Measurements from ENCODE around the gene SPIC. TPM values are rescaled to one million over a fixed set of nuclear protein-coding genes. Genes with fewer than 3 reads are reported as not detected.
"Not testable (repeated sequence)": the region's sequence is repeated elsewhere in the genome, so short reads cannot be mapped to it uniquely, and the experiment has no call there.

SPIC gene
- total RNA-seq, 2 donors from 2014 or later = not detected

GRCh38 chr12:101459642-101460346 lies 15.3 kb upstream of the SPIC start:
- Histone ChIP-seq H3K4me3 (ENCODE audit: low read length) (no peak overlapping the region), H3K9ac (ENCODE audit: extremely low read depth, low read length, poor library complexity, severe bottlenecking) (no peak overlapping the region), H3K27ac (ENCODE audit: low read depth, low read length) (no peak overlapping the region), H3K9me3 (ENCODE audit: control insufficient read depth, low read length) (peaks cover 6% of the 10 kb centered on the region), H3K27me3 (ENCODE audit: control insufficient read depth, insufficient read depth, low read length, poor library complexity, severe bottlenecking) (no peaks in the 10 kb centered on the region), H3K4me1 (ENCODE audit: control insufficient read depth, insufficient read depth, low read length) (no peaks in the 10 kb centered on the region), H3K36me3 (ENCODE audit: control insufficient read depth, insufficient read depth, low read length) (no peaks in the 10 kb centered on the region)
- Mint-ChIP-seq H3K4me3 (no peak overlapping the region), H3K27me3 (ENCODE audit: insufficient read depth) (no peaks in the 10 kb centered on the region), H3K4me1 (peaks cover 5% of the 10 kb centered on the region), H3K9me3 (peaks cover 11% of the 10 kb centered on the region), H3K36me3 (ENCODE audit: low read depth) (no peaks in the 10 kb centered on the region), H3K27ac (peak overlapping the region; percentile 76)
- peak; percentile 81 for DNase-seq
- 57 to 73% methylated on average over 3 to 4 of the region's 4 CpGs for WGBS, 2 experiments (ENCODE audit: insufficient coverage in 1 of 2, insufficient read length in 1 of 2)
- no peak for TF ChIP-seq CTCF (conservative IDR thresholded peaks at IDR 0.05)

- H3K9ac ChIP-seq (ENCODE audit: extremely low read depth, low read length, poor library complexity, severe bottlenecking) = no peak overlapping the region
- H3K27ac Mint-ChIP-seq = no peak overlapping the region
Measured at GRCh38 chr12:101468948-101469347, 6.2 kb upstream of the SPIC start.

DNA sequence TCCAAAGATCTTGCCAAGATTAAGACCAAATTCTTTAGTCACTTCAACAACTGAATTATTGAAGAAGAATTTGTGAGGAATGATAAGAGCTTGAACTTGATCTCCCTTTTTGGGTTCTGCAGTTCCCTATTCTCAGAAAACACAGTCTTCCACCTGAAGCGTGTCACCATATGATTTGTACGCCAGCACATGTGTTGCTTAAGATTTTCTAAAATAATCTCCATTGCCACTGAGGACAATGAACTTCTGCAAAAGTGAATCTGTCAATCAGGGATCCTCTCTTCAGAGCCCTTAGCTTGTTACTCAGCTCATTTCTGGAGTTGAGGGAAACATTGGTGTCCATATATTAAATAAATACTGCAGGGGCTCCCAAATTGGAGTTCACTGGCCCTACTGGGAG lies 4.2 kb upstream of the SPIC start:
- H3K4me3 Mint-ChIP-seq = no peak overlapping the region
- Histone ChIP-seq H3K4me1 (ENCODE audit: control insufficient read depth, insufficient read depth, low read length) (peaks cover 5% of the 10 kb centered on the region), H3K27ac (ENCODE audit: low read depth, low read length) (no peak overlapping the region), H3K4me3 (ENCODE audit: low read length) (no peak overlapping the region), H3K27me3 (ENCODE audit: control insufficient read depth, insufficient read depth, low read length, poor library complexity, severe bottlenecking) (no peaks in the 10 kb centered on the region), H3K9me3 (ENCODE audit: control insufficient read depth, low read length) (no peaks in the 10 kb centered on the region), H3K9ac (ENCODE audit: extremely low read depth, low read length, poor library complexity, severe bottlenecking) (no peak overlapping the region), H3K36me3 (ENCODE audit: control insufficient read depth, insufficient read depth, low read length) (no peaks in the 10 kb centered on the region)
- H3K9me3 Mint-ChIP-seq = no peaks in the 10 kb centered on the region
- no peaks in the 10 kb centered on the region for H3K36me3 Mint-ChIP-seq (ENCODE audit: low read depth)
- no peaks in the 10 kb centered on the region for H3K27me3 Mint-ChIP-seq (ENCODE audit: insufficient read depth)
- no peak for TF ChIP-seq CTCF (conservative IDR thresholded peaks at IDR 0.05)
- peaks cover 15% of the 10 kb centered on the region for H3K4me1 Mint-ChIP-seq
- 95 to 96% methylated on average over 2 of the region's 2 CpGs for WGBS, 2 experiments (ENCODE audit: insufficient coverage in 1 of 2, insufficient read length in 1 of 2)
- H3K27ac Mint-ChIP-seq = no peak overlapping the region
- DNase-seq = no peak

More at GRCh38 chr12:101468948-101469347, 6.2 kb upstream of the SPIC start:
- no peaks in the 10 kb centered on the region for H3K36me3 Mint-ChIP-seq (ENCODE audit: low read depth)
- Histone ChIP-seq H3K27me3 (ENCODE audit: control insufficient read depth, insufficient read depth, low read length, poor library complexity, severe bottlenecking) (no peaks in the 10 kb centered on the region), H3K36me3 (ENCODE audit: control insufficient read depth, insufficient read depth, low read length) (no peaks in the 10 kb centered on the region), H3K4me1 (ENCODE audit: control insufficient read depth, insufficient read depth, low read length) (no peaks in the 10 kb centered on the region), H3K27ac (ENCODE audit: low read depth, low read length) (no peak overlapping the region), H3K9me3 (ENCODE audit: control insufficient read depth, low read length) (no peaks in the 10 kb centered on the region), H3K4me3 (ENCODE audit: low read length) (no peak overlapping the region)
- no CpG with 5 or more reads among the region's 2 CpGs for WGBS, 2 experiments (ENCODE audit: insufficient coverage in 1 of 2, insufficient read length in 1 of 2)
- no peaks in the 10 kb centered on the region for H3K27me3 Mint-ChIP-seq (ENCODE audit: insufficient read depth)
- H3K9me3 Mint-ChIP-seq = no peaks in the 10 kb centered on the region
- H3K4me3 Mint-ChIP-seq = no peak overlapping the region
- no peak for TF ChIP-seq CTCF (conservative IDR thresholded peaks at IDR 0.05)
- peaks cover 5% of the 10 kb centered on the region for H3K4me1 Mint-ChIP-seq
- no peak for DNase-seq

- H3K4me1 Mint-ChIP-seq = peaks cover 18% of the 10 kb centered on the region
- H3K27ac ChIP-seq (ENCODE audit: low read depth, low read length); H3K9me3 Mint-ChIP-seq; H3K36me3 Mint-ChIP-seq (ENCODE audit: low read depth); H3K9ac ChIP-seq (ENCODE audit: extremely low read depth, low read length, poor library complexity, severe bottlenecking); H3K4me3 ChIP-seq (ENCODE audit: low read length); H3K4me1 ChIP-seq (ENCODE audit: control insufficient read depth, insufficient read depth, low read length); H3K27me3 ChIP-seq (ENCODE audit: control insufficient read depth, insufficient read depth, low read length, poor library complexity, severe bottlenecking); H3K4me3 Mint-ChIP-seq; H3K36me3 ChIP-seq (ENCODE audit: control insufficient read depth, insufficient read depth, low read length); H3K27ac Mint-ChIP-seq; H3K27me3 Mint-ChIP-seq (ENCODE audit: insufficient read depth); H3K9me3 ChIP-seq (ENCODE audit: control insufficient read depth, low read length); DNase-seq: not testable (repeated sequence)
- WGBS, 2 experiments (ENCODE audit: insufficient coverage in 1 of 2, insufficient read length in 1 of 2) = 95 to 96% methylated on average over 3 to 5 of the region's 5 CpGs
Measured at GRCh38 chr12:101471878-101472277, 3.3 kb upstream of the SPIC start.

Data from endodermal cell (in vitro differentiated cells).